Measurements from ENCODE around the gene CYSTM1.

GRCh38 chr5:140267559-140268018 is 92.6 kb downstream of the CYSTM1 start:
- TF ChIP-seq CTCF (IDR thresholded peaks at IDR 0.05), result no peak
- TF ChIP-seq POLR2AphosphoS5 (IDR thresholded peaks at IDR 0.05), result no peak
